Measurements from ENCODE around the gene GRB10.

GRB10 gene

GRCh38 chr7:50560865-50561351 is 221.8 kb downstream of the GRB10 start:
- Histone ChIP-seq H3K27me3 (ENCODE audit: control insufficient read depth in 1 of 2, insufficient read depth in 2 of 2, low read length in 2 of 2) (peaks cover 0 to 4% of the 10 kb centered on the region in 2 donors), H3K9ac (ENCODE audit: low read length in 2 of 2) (no peak overlapping the region), H3K4me3 (ENCODE audit: low read length in 2 of 2) (no peak overlapping the region), H3K9me3 (ENCODE audit: control insufficient read depth in 2 of 2, low read length in 2 of 2) (no peaks in the 10 kb centered on the region), H3K27ac (ENCODE audit: low read length) (no peak overlapping the region), H3K36me3 (ENCODE audit: control insufficient read depth in 2 of 2, insufficient read depth in 2 of 2, low read length in 2 of 2) (no peaks in the 10 kb centered on the region), H3K4me1 (ENCODE audit: control insufficient read depth, insufficient read depth, low read length) (peaks cover 3% of the 10 kb centered on the region)

- Histone ChIP-seq H3K27ac (ENCODE audit: low read length) (no peak overlapping the region), H3K4me1 (ENCODE audit: control insufficient read depth, insufficient read depth, low read length) (peaks cover 3% of the 10 kb centered on the region), H3K36me3 (ENCODE audit: control insufficient read depth in 2 of 2, insufficient read depth in 2 of 2, low read length in 2 of 2) (no peaks in the 10 kb centered on the region)
Measured at GRCh38 chr7:50559881-50560280, 222.8 kb downstream of the GRB10 start.

GRCh38 chr7:50558294-50559053 is 224.2 kb downstream of the GRB10 start:
- Histone ChIP-seq H3K27ac (ENCODE audit: low read length) (no peak overlapping the region), H3K4me1 (ENCODE audit: control insufficient read depth, insufficient read depth, low read length) (peaks cover 3% of the 10 kb centered on the region), H3K9ac (ENCODE audit: low read length in 2 of 2) (no peak overlapping the region), H3K36me3 (ENCODE audit: control insufficient read depth in 2 of 2, insufficient read depth in 2 of 2, low read length in 2 of 2) (no peaks in the 10 kb centered on the region), H3K27me3 (ENCODE audit: control insufficient read depth in 1 of 2, insufficient read depth in 2 of 2, low read length in 2 of 2) (peaks cover 0 to 4% of the 10 kb centered on the region in 2 donors), H3K9me3 (ENCODE audit: control insufficient read depth in 2 of 2, low read length in 2 of 2) (no peaks in the 10 kb centered on the region), H3K4me3 (ENCODE audit: low read length in 2 of 2) (no peak overlapping the region)

More at GRCh38 chr7:50559881-50560280, 222.8 kb downstream of the GRB10 start:
- Histone ChIP-seq H3K9me3 (ENCODE audit: control insufficient read depth in 2 of 2, low read length in 2 of 2) (no peaks in the 10 kb centered on the region), H3K27me3 (ENCODE audit: control insufficient read depth in 1 of 2, insufficient read depth in 2 of 2, low read length in 2 of 2) (peaks cover 0 to 4% of the 10 kb centered on the region in 2 donors), H3K4me3 (ENCODE audit: low read length in 2 of 2) (no peak overlapping the region), H3K9ac (ENCODE audit: low read length in 2 of 2) (no peak overlapping the region)

DNA sequence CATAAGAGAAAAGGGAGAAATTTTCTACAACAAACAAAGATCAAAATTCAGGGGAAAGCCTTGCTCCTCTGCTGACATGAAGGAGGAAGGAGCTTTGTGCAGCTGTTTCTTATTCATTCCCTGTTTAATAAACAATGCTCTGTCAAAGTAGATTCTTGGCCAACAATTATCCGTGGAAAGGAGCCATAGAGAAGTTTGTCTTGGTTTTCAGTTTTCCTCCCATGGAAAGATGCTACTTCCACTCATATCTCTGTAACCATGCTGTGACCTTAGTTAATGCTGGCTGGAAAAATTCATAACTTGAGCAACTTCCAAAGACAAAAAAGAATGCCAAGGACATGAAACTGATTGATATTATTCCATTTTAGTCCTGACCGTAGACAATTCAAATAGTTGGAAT is 225.6 kb downstream of the GRB10 start:
- H3K36me3 ChIP-seq (ENCODE audit: control insufficient read depth in 2 of 2, insufficient read depth in 2 of 2, low read length in 2 of 2) = no peaks in the 10 kb centered on the region
- no peak overlapping the region for H3K9ac ChIP-seq (ENCODE audit: low read length in 2 of 2)
- H3K4me3 ChIP-seq (ENCODE audit: low read length in 2 of 2) = peak overlapping the region in 1 of 2 donors; percentile 15
- H3K4me1 ChIP-seq (ENCODE audit: control insufficient read depth, insufficient read depth, low read length) = peaks cover 3% of the 10 kb centered on the region
- H3K9me3 ChIP-seq (ENCODE audit: control insufficient read depth in 2 of 2, low read length in 2 of 2) = no peaks in the 10 kb centered on the region
- H3K27me3 ChIP-seq (ENCODE audit: control insufficient read depth in 1 of 2, insufficient read depth in 2 of 2, low read length in 2 of 2) = peaks cover 0 to 3% of the 10 kb centered on the region in 2 donors
- H3K27ac ChIP-seq (ENCODE audit: low read length) = no peak overlapping the region

DNA sequence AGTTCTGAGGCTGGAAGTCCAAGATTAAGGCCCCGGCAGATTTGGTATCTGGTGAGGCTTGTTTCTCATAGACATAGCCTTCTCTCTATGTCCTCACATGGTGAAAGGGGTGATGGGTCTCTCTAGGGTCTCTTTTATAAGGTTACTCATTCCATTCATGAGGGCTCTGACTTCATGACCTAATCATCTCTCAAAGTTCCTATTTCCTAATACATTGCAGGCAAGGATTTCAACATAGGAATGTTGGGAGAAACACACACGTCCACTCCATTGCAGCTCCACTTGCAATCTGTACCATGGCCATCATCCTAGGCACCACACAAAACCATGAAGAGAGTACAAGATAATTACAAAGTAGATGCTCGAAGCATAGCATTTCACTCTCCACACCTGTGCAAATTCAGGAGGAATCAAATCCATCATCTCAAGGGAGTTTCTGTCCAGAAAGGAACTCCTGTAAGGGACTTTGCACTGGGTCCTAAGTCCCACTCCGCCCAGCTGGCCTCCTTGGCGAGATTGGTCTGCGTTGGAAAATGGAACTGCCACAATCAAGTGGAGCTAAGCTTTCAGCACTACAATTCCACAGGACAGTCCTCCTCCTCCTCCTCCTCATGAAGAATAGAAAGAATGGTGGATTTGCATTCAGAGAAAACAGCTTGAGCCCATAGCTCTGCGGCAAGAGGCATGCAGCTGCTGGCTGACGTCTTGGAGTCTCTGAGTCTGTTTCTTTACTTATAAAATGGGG is 226.3 kb downstream of the GRB10 start:
- Histone ChIP-seq H3K9ac (ENCODE audit: low read length in 2 of 2) (no peak overlapping the region), H3K27me3 (ENCODE audit: control insufficient read depth in 1 of 2, insufficient read depth in 2 of 2, low read length in 2 of 2) (peaks cover 0 to 2% of the 10 kb centered on the region in 2 donors), H3K4me3 (ENCODE audit: low read length in 2 of 2) (peak overlapping the region in 1 of 2 donors; percentile 15), H3K4me1 (ENCODE audit: control insufficient read depth, insufficient read depth, low read length) (peaks cover 3% of the 10 kb centered on the region), H3K9me3 (ENCODE audit: control insufficient read depth in 2 of 2, low read length in 2 of 2) (no peaks in the 10 kb centered on the region), H3K36me3 (ENCODE audit: control insufficient read depth in 2 of 2, insufficient read depth in 2 of 2, low read length in 2 of 2) (no peaks in the 10 kb centered on the region), H3K27ac (ENCODE audit: low read length) (no peak overlapping the region)

- H3K4me3 ChIP-seq (ENCODE audit: low read length in 2 of 2) = no peak overlapping the region
- peaks cover 0 to 2% of the 10 kb centered on the region in 2 donors for H3K27me3 ChIP-seq (ENCODE audit: control insufficient read depth in 1 of 2, insufficient read depth in 2 of 2, low read length in 2 of 2)
- no peak overlapping the region for H3K9ac ChIP-seq (ENCODE audit: low read length in 2 of 2)
- H3K27ac ChIP-seq (ENCODE audit: low read length) = no peak overlapping the region
- no peaks in the 10 kb centered on the region for H3K9me3 ChIP-seq (ENCODE audit: control insufficient read depth in 2 of 2, low read length in 2 of 2)
- H3K4me1 ChIP-seq (ENCODE audit: control insufficient read depth, insufficient read depth, low read length) = no peaks in the 10 kb centered on the region
- H3K36me3 ChIP-seq (ENCODE audit: control insufficient read depth in 2 of 2, insufficient read depth in 2 of 2, low read length in 2 of 2) = no peaks in the 10 kb centered on the region
Measured at GRCh38 chr7:50555594-50556140, 227.0 kb downstream of the GRB10 start.

- Histone ChIP-seq H3K36me3 (ENCODE audit: control insufficient read depth in 2 of 2, insufficient read depth in 2 of 2, low read length in 2 of 2) (no peaks in the 10 kb centered on the region), H3K9me3 (ENCODE audit: control insufficient read depth in 2 of 2, low read length in 2 of 2) (no peaks in the 10 kb centered on the region), H3K4me1 (ENCODE audit: control insufficient read depth, insufficient read depth, low read length) (no peaks in the 10 kb centered on the region), H3K27me3 (ENCODE audit: control insufficient read depth in 1 of 2, insufficient read depth in 2 of 2, low read length in 2 of 2) (peaks cover 0 to 2% of the 10 kb centered on the region in 2 donors), H3K9ac (ENCODE audit: low read length in 2 of 2) (no peak overlapping the region), H3K27ac (ENCODE audit: low read length) (no peak overlapping the region), H3K4me3 (ENCODE audit: low read length in 2 of 2) (no peak overlapping the region)
Measured at GRCh38 chr7:50554431-50555322, 228.0 kb downstream of the GRB10 start.

DNA sequence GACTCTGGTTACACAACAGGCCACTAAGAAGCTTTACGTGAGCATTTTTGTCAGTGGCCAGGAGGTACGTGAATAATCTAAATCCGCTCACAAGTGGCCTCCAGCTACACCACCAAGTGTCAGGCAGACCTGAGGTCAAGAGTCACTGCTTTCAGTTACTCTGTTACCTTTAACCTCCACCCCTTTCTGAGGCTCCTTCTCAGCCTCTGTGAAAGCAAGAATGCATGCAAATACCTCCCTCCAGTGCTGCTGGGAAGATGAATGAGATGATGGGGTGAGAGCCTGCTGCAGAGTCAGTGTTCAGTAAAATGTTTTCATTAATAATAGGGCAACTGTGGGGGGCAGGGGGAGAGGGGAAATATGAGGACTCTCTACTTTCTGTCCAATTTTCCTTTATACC is 228.7 kb downstream of the GRB10 start:
- no peak overlapping the region for H3K4me3 ChIP-seq (ENCODE audit: low read length in 2 of 2)
- no peaks in the 10 kb centered on the region for H3K9me3 ChIP-seq (ENCODE audit: control insufficient read depth in 2 of 2, low read length in 2 of 2)
- H3K27me3 ChIP-seq (ENCODE audit: control insufficient read depth in 1 of 2, insufficient read depth in 2 of 2, low read length in 2 of 2) = peaks cover 0 to 2% of the 10 kb centered on the region in 2 donors
- H3K4me1 ChIP-seq (ENCODE audit: control insufficient read depth, insufficient read depth, low read length) = no peaks in the 10 kb centered on the region
- no peak overlapping the region for H3K27ac ChIP-seq (ENCODE audit: low read length)
- H3K9ac ChIP-seq (ENCODE audit: low read length in 2 of 2) = no peak overlapping the region
- no peaks in the 10 kb centered on the region for H3K36me3 ChIP-seq (ENCODE audit: control insufficient read depth in 2 of 2, insufficient read depth in 2 of 2, low read length in 2 of 2)

GRCh38 chr7:50552921-50553320 is 229.8 kb downstream of the GRB10 start:
- no peaks in the 10 kb centered on the region for H3K36me3 ChIP-seq (ENCODE audit: control insufficient read depth in 2 of 2, insufficient read depth in 2 of 2, low read length in 2 of 2)
- H3K4me1 ChIP-seq (ENCODE audit: control insufficient read depth, insufficient read depth, low read length) = no peaks in the 10 kb centered on the region
- peaks cover 0 to 2% of the 10 kb centered on the region in 2 donors for H3K27me3 ChIP-seq (ENCODE audit: control insufficient read depth in 1 of 2, insufficient read depth in 2 of 2, low read length in 2 of 2)
- no peak overlapping the region for H3K4me3 ChIP-seq (ENCODE audit: low read length in 2 of 2)
- no peak overlapping the region for H3K27ac ChIP-seq (ENCODE audit: low read length)
- H3K9me3 ChIP-seq (ENCODE audit: control insufficient read depth in 2 of 2, low read length in 2 of 2) = no peaks in the 10 kb centered on the region
- H3K9ac ChIP-seq (ENCODE audit: low read length in 2 of 2) = no peak overlapping the region

DNA sequence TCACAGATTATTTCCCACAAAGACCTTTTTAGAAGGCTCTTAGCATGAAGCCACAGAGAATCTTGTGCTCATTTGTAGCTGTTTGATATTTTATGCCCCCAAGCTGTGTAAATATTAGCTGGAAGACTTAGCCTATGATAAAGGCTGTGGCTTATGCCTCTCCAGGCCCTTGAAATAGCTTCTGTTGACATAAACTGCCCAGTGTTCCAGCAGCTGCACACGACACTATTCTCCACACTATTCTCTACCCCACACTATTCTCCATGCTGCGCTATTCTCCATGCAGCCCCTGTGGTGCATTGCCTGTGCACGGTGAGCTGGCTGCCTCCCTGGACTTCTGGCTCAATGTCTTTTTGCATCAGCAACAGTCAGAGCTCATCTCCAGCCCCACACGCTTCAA is 230.6 kb downstream of the GRB10 start:
- Histone ChIP-seq H3K9ac (ENCODE audit: low read length in 2 of 2) (no peak overlapping the region), H3K27ac (ENCODE audit: low read length) (no peak overlapping the region), H3K4me3 (ENCODE audit: low read length in 2 of 2) (no peak overlapping the region), H3K36me3 (ENCODE audit: control insufficient read depth in 2 of 2, insufficient read depth in 2 of 2, low read length in 2 of 2) (no peaks in the 10 kb centered on the region), H3K4me1 (ENCODE audit: control insufficient read depth, insufficient read depth, low read length) (no peaks in the 10 kb centered on the region), H3K9me3 (ENCODE audit: control insufficient read depth in 2 of 2, low read length in 2 of 2) (no peaks in the 10 kb centered on the region), H3K27me3 (ENCODE audit: control insufficient read depth in 1 of 2, insufficient read depth in 2 of 2, low read length in 2 of 2) (peaks cover 0 to 2% of the 10 kb centered on the region in 2 donors)

Data from stomach smooth muscle (tissue), 2 donors.